K562 (cell line): ENCODE measurements around the gene SLC44A1. TPM values are rescaled to one million over a fixed set of nuclear protein-coding genes. Genes with fewer than 3 reads are reported as not detected.

Experiments used
- ATAC-seq: fragments of 200-7000 bp; cut with Tn5 transposase; 3 replicates; pipeline ENCODE4 v1.9.1; 2020; ENCODE audit warnings: moderate library complexity
- BruUV-seq: library from RNA; stranded (reverse); fragments of 400-500 nt; replicated peaks from 2 replicates; lab custom pipeline; 2021; lab: Mats Ljungman, UMichigan
- CTCF ChIA-PET: fragments of 300-600 bp; formaldehyde crosslinking; extraction: SDS; loops from one replicate; lab custom pipeline; 2021; ENCODE audit warnings: low intra/inter-chr PET ratio; lab: Yijun Ruan, JAX
- POLR2A ChIA-PET: fragments of 300-600, 350-650 bp; sonication (Branson Sonifier 250); formaldehyde crosslinking; extraction: SDS; loops from one replicate; lab custom pipeline; 2021; ENCODE audit warnings: antibody characterized with exemption, inconsistent platforms; lab: Yijun Ruan, JAX
- DNase-seq, 4 experiments: peaks; one replicate each; pipeline versions ENCODE4 v3.0.0 to v3.0.0-alpha.2; 2011 to 2018; ENCODE audit warnings: low spot score in 3 of 4, mixed read lengths in 3 of 4; ENCODE audit errors: extremely low read depth in 1 of 4
- FAIRE-seq: peaks from 2 replicates; lab custom pipeline; 2011; peaks lifted over from hg19 to GRCh38; lab: Jason Lieb, UNC
- H2AFZ ChIP-seq: 2 replicates; pipeline ENCODE4 v1.6.0; 2011; ENCODE audit warnings: low read depth, low read length, control low read depth, inconsistent platforms
- H3K27ac ChIP-seq: fragments of 200-600 bp; 3 replicates; pipeline ENCODE4 v1.8.0; 2011; ENCODE audit warnings: low read depth, mild to moderate bottlenecking, control low read depth, inconsistent platforms, low read length, moderate library complexity, mixed read lengths; ENCODE audit errors: extremely low read depth
- H3K27me3 ChIP-seq, 2 experiments: fragments of 300-600 bp in 1 of 2; 2 replicates in 1 of 2; 3 replicates in 1 of 2; pipeline versions ENCODE4 v1.6.0 to v1.8.0; 2011; ENCODE audit warnings: inconsistent platforms in 2 of 2, low read length in 2 of 2, mild to moderate bottlenecking in 1 of 2, mixed read lengths in 1 of 2, moderate library complexity in 1 of 2; ENCODE audit not compliant: control insufficient read depth in 2 of 2, insufficient read depth in 2 of 2
- H3K36me3 ChIP-seq: fragments of 300-600 bp; 3 replicates; pipeline ENCODE4 v1.8.0; 2011; ENCODE audit warnings: mild to moderate bottlenecking, low read length, inconsistent platforms; ENCODE audit not compliant: control insufficient read depth, insufficient read depth
- H3K4me1 ChIP-seq, 2 experiments: fragments of 200-600 bp in 1 of 2; replicated peaks in 1 of 2; 2 replicates in 1 of 2; 3 replicates in 1 of 2; pipeline versions ENCODE4 v1.5.1 to v1.8.0; 2011; ENCODE audit warnings: inconsistent platforms in 2 of 2, low read length in 2 of 2, mild to moderate bottlenecking in 1 of 2, mixed read lengths in 1 of 2, moderate library complexity in 1 of 2; ENCODE audit not compliant: control insufficient read depth in 2 of 2, insufficient read depth in 2 of 2
- H3K4me2 ChIP-seq: 2 replicates; pipeline ENCODE4 v1.6.1; 2011; ENCODE audit warnings: low read length, control low read depth, inconsistent platforms, mixed read lengths; ENCODE audit not compliant: insufficient read depth
- H3K4me3 ChIP-seq: fragments of 200-600 bp; sonication (generic), shearing (Covaris generic); 2 replicates; pipeline ENCODE4 v1.5.1; 2016; ENCODE audit warnings: control low read depth, inconsistent platforms
- H3K79me2 ChIP-seq: fragments of 200-600 bp; 3 replicates; pipeline ENCODE4 v1.8.0; 2011; ENCODE audit warnings: low read length, inconsistent platforms; ENCODE audit not compliant: control insufficient read depth, insufficient read depth
- H3K9ac ChIP-seq, 2 experiments: 2 replicates each; pipeline versions ENCODE4 v1.6.0 to v1.6.1; 2011; ENCODE audit warnings: low read depth in 2 of 2, low read length in 2 of 2, control low read depth in 1 of 2, inconsistent platforms in 1 of 2, mild to moderate bottlenecking in 1 of 2, mixed read lengths in 1 of 2; ENCODE audit not compliant: insufficient read depth in 1 of 2
- H3K9me1 ChIP-seq: one replicate; pipeline ENCODE4 v1.6.0; 2011; ENCODE audit warnings: inconsistent platforms, mild to moderate bottlenecking, low read length, moderate library complexity; ENCODE audit not compliant: control insufficient read depth, insufficient read depth
- H3K9me3 ChIP-seq: replicated peaks from 2 replicates; pipeline ENCODE4 v1.5.1; 2011; ENCODE audit warnings: low read depth, low read length, inconsistent platforms; ENCODE audit not compliant: control insufficient read depth, insufficient read depth
- H4K20me1 ChIP-seq: replicated peaks from 2 replicates; pipeline ENCODE4 v1.6.1; 2011; ENCODE audit warnings: low read length, inconsistent platforms, mixed read lengths; ENCODE audit not compliant: control insufficient read depth, insufficient read depth
- ARHGAP35 ChIP-seq: fragments of 450-650 bp; IDR thresholded peaks from 2 replicates; pipeline ENCODE4 v1.6.1; 2018; ENCODE audit not compliant: partially characterized antibody
- GTF2E2 ChIP-seq: fragments of 200-800 bp; sonication (Bioruptor generic); IDR thresholded peaks from 2 replicates; pipeline ENCODE4 v1.6.1; 2016; ENCODE audit warnings: missing genetic modification characterization, missing compliant biosample characterization
- IRF2 ChIP-seq: sonication (generic); formaldehyde crosslinking; IDR thresholded peaks from 2 replicates; pipeline ENCODE4 v1.8.1; 2022; ENCODE audit warnings: mild to moderate bottlenecking, missing genetic modification reagents
- KAT2B ChIP-seq: IDR thresholded peaks from one replicate; pipeline ENCODE4 v1.6.1; 2012; ENCODE audit warnings: low read depth, mild to moderate bottlenecking, control low read depth, inconsistent platforms, low read length, moderate library complexity
- MECOM ChIP-seq: fragments of 250-450 bp; sonication (Bioruptor Pico); IDR thresholded peaks from 2 replicates; pipeline ENCODE4 v1.8.0; 2022; ENCODE audit warnings: inconsistent platforms
- NCOA6 ChIP-seq: fragments of 450-650 bp; IDR thresholded peaks from 2 replicates; pipeline ENCODE4 v1.6.1; 2017; ENCODE audit warnings: mild to moderate bottlenecking
- ZBTB26 ChIP-seq: fragments of 450-650 bp; formaldehyde crosslinking; IDR thresholded peaks from 2 replicates; pipeline ENCODE4 v1.4.0; 2022; ENCODE audit warnings: missing genetic modification characterization
- ZNF121 ChIP-seq: sonication (generic); formaldehyde crosslinking; conservative IDR thresholded peaks from 2 replicates; pipeline ENCODE4 v1.8.0; 2022; ENCODE audit warnings: missing genetic modification reagents
- ZNF583 ChIP-seq: fragments of 250-450 bp; sonication (Bioruptor Pico); IDR thresholded peaks from 2 replicates; pipeline ENCODE4 v1.4.0; 2020
- ZZZ3 ChIP-seq: fragments of 450-650 bp; IDR thresholded peaks from 2 replicates; pipeline ENCODE4 v1.6.1; 2016; ENCODE audit warnings: antibody characterized with exemption, mild to moderate bottlenecking, moderate library complexity
- in situ Hi-C: fragments of 300-500 bp; cut with MboI; formaldehyde crosslinking; loops from 4 replicates; pipeline ENCODE4 v1.15.0; 2018; ENCODE audit warnings: inconsistent platforms, mixed read lengths
- intact Hi-C: fragments of 100-400 bp; cut with micrococcal nuclease; formaldehyde crosslinking; loops from 2 replicates; pipeline ENCODE4 v1.14.2; 2022
- polyA plus RNA-seq, 8 experiments: library from polyadenylated mRNA; depleted of rRNA in 4 of 8; stranded (reverse) in 5 of 8; unstranded in 3 of 8; fragments of >200 nt; fragmentation: Nextera tagmentation in 2 of 8; fragmentation: Illumina TruSeq in 1 of 8; extraction: Ambion mirVana in 2 of 8; extraction: Trizol in 1 of 8; gene quantifications; 2 replicates each; pipeline versions ENCODE4 v1.2.1 to v1.2.3, GENCODE V29; 2011 to 2014; ENCODE audit warnings: inconsistent platforms in 1 of 8, missing spikeins in 1 of 8
- total RNA-seq, 7 experiments: library from RNA; depleted of rRNA in 6 of 7; stranded (reverse); fragments of >200 nt in 6 of 7; fragmentation: Illumina TruSeq in 2 of 7; extraction: Trizol in 2 of 7; gene quantifications; 2 replicates each; pipeline versions ENCODE4 v1.2.1 to v1.2.3, GENCODE V29; 2011 to 2021; ENCODE audit warnings: low replicate concordance in 1 of 7

The SLC44A1 gene
- total and polyA plus RNA-seq, 9 of the 15 experiments (the other 6 are each of a cell fraction or from before 2014, with no cell fraction given) = 0.11 to 0.59 (median 0.30) TPM

GRCh38 chr9:105330201-105330600 lies 85.8 kb downstream of the SLC44A1 start (continued):
- no peak for TF ChIP-seq IRF2 (CRISPR knock-in tag)
- TF ChIP-seq ZZZ3 = no peak
- TF ChIP-seq ZBTB26 (CRISPR knock-in tag) = no peak
- no peak for TF ChIP-seq GTF2E2 (tag)

- intact Hi-C loops = no loop called here
- ChIA-PET CTCF (no interaction called here), POLR2A (interaction anchor here (0.6 kb wide), 1 partner anchor 54 kb away, joined by 3 read pairs; no protein-coding TSS in a partner anchor)
- Histone ChIP-seq H3K4me3 (no peak overlapping the region), H3K27me3 (no peaks in the 10 kb centered on the region), H3K9ac (no peak overlapping the region), H3K36me3 (no peaks in the 10 kb centered on the region), H4K20me1 (no peaks in the 10 kb centered on the region), H3K27ac (no peak overlapping the region), H3K9me1 (no peaks in the 10 kb centered on the region), H3K9me3 (no peaks in the 10 kb centered on the region), H3K4me2 (no peak overlapping the region), H3K4me1 (no peaks in the 10 kb centered on the region), H2AFZ (no peak overlapping the region), H3K79me2 (no peaks in the 10 kb centered on the region)
- no peak for TF ChIP-seq ZNF121
- no peak for TF ChIP-seq NCOA6
- no peak for TF ChIP-seq MECOM (CRISPR knock-in tag)
- no peak for TF ChIP-seq KAT2B
- no peak for TF ChIP-seq ZNF583 (CRISPR knock-in tag)
- no peak for TF ChIP-seq ARHGAP35
- no TSS peak for BruUV-seq
- DNase-seq = no peak
- in situ Hi-C loops = no loop called here
- ATAC-seq = no peak
- FAIRE-seq = no peak
Observed at GRCh38 chr9:105330755-105331154, 86.3 kb downstream of the SLC44A1 start.
